DOHH2 (cell line): ENCODE measurements around the gene DNASE2.

Experiments
- H3F3A ChIP-seq: fragments of 200-600 bp; sonication (generic), shearing (Covaris generic); 2 replicates; pipeline ENCODE4 v1.6.0; 2016; ENCODE audit warnings: antibody characterized with exemption, mild to moderate bottlenecking; ENCODE audit not compliant: control insufficient read depth, insufficient read depth
- H3K27ac ChIP-seq: fragments of 200-600 bp; sonication (generic); 2 replicates; pipeline ENCODE4 v1.5.1; 2014; ENCODE audit warnings: low read depth, mild to moderate bottlenecking, low read length, moderate library complexity
- H3K27me3 ChIP-seq: fragments of 200-600 bp; sonication (generic); 2 replicates; pipeline ENCODE4 v1.6.1; 2014; ENCODE audit warnings: mild to moderate bottlenecking, low read length, mixed read lengths; ENCODE audit not compliant: control insufficient read depth
- H3K36me3 ChIP-seq: fragments of 200-600 bp; sonication (generic); 2 replicates; pipeline ENCODE4 v1.6.1; 2014; ENCODE audit warnings: mild to moderate bottlenecking, low read length, moderate library complexity, mixed read lengths; ENCODE audit not compliant: control insufficient read depth
- H3K4me1 ChIP-seq: fragments of 200-600 bp; sonication (generic); 2 replicates; pipeline ENCODE4 v1.6.1; 2014; ENCODE audit warnings: mild to moderate bottlenecking, low read length, mixed read lengths; ENCODE audit not compliant: control insufficient read depth
- H3K4me2 ChIP-seq: fragments of 200-600 bp; sonication (generic); 2 replicates; pipeline ENCODE4 v1.6.0; 2014; ENCODE audit warnings: mild to moderate bottlenecking, low read length, moderate library complexity
- H3K4me3 ChIP-seq: fragments of 200-600 bp; sonication (generic); 2 replicates; pipeline ENCODE4 v1.5.1; 2014; ENCODE audit warnings: mild to moderate bottlenecking, low read length, mixed read lengths
- H3K79me2 ChIP-seq: fragments of 200-600 bp; sonication (generic); 2 replicates; pipeline ENCODE4 v1.6.1; 2014; ENCODE audit warnings: mild to moderate bottlenecking, low read length, mixed read lengths; ENCODE audit not compliant: control insufficient read depth
- H3K9me2 ChIP-seq: fragments of 200-600 bp; sonication (generic); replicated peaks from 2 replicates; pipeline ENCODE4 v1.6.1; 2014; ENCODE audit warnings: mild to moderate bottlenecking, low read length, mixed read lengths; ENCODE audit not compliant: control insufficient read depth
- H3K9me3 ChIP-seq: fragments of 200-600 bp; sonication (generic); 2 replicates; pipeline ENCODE4 v1.6.1; 2014; ENCODE audit warnings: antibody characterized with exemption, low read length, mixed read lengths; ENCODE audit not compliant: control insufficient read depth, insufficient read depth
- H4K20me1 ChIP-seq: fragments of 200-600 bp; sonication (generic); 2 replicates; pipeline ENCODE4 v1.6.0; 2014; ENCODE audit warnings: low read depth, mild to moderate bottlenecking, antibody characterized with exemption, low read length, moderate library complexity; ENCODE audit not compliant: control insufficient read depth, insufficient read depth
- EZH2phosphoT487 ChIP-seq: fragments of 200-600 bp; sonication (generic); IDR thresholded peaks from 2 replicates; pipeline ENCODE4 v1.6.1; 2017; ENCODE audit warnings: borderline replicate concordance, mild to moderate bottlenecking, antibody characterized with exemption, low read length, moderate library complexity, mixed read lengths
- TF ChIP-seq, protein P1 (sequence below): fragments of 200-600 bp; sonication (generic); IDR thresholded peaks from one replicate; pipeline ENCODE4 v1.5.1; 2014; ENCODE audit warnings: antibody characterized with exemption, mild to moderate bottlenecking, low read depth, low read length; ENCODE audit not compliant: poor library complexity, severe bottlenecking

Gene DNASE2

DNA sequence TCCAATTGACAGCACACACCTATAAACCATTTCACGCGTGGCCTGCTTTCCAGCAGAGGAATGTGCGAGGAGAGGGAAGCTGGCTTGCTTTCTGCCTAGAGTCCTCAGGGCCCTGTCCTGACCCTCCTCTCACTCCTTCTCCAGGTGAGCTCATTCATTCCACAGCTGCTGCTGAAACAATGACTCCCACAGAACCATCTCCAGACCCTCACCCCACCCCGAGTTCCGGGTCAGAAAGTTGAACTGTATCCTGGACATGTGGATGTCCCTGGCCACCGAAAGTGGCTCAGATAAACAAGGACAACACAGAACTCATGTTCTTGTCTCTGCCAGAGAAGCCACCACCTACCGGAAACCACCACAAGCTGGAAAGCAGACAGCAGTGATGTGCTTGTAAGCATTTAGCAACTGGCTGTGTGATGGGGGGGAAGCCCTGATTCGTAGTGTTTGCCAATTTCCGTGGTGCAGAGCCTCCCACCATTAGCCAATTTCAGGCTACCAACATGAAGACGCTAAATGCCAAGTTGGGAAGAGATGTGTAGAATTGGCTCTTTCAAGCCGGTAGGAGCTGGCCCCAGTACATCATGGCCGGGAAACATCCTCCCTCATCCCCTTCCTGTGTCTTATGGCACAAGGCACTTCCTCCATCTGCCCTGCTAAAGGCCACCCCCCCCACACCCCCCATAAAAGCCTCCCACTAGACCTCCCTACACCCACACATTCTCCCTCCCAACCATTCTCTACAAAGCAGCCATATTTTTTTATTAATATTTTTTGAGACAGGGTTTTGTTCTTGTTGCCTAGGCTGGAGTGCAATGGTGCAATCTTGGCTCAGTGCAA lies 32.8 kb upstream of the DNASE2 start:
- Histone ChIP-seq H4K20me1 (no peaks in the 10 kb centered on the region), H3K27me3 (no peaks in the 10 kb centered on the region), H3K27ac (no peak overlapping the region), H3K9me3 (no peaks in the 10 kb centered on the region), H3K36me3 (no peaks in the 10 kb centered on the region), H3F3A (no peaks in the 10 kb centered on the region), H3K4me3 (no peak overlapping the region), H3K4me2 (no peak overlapping the region), H3K9me2 (no peaks in the 10 kb centered on the region), H3K79me2 (no peaks in the 10 kb centered on the region), H3K4me1 (peaks cover 5% of the 10 kb centered on the region)
- TF ChIP-seq, protein P1, sequence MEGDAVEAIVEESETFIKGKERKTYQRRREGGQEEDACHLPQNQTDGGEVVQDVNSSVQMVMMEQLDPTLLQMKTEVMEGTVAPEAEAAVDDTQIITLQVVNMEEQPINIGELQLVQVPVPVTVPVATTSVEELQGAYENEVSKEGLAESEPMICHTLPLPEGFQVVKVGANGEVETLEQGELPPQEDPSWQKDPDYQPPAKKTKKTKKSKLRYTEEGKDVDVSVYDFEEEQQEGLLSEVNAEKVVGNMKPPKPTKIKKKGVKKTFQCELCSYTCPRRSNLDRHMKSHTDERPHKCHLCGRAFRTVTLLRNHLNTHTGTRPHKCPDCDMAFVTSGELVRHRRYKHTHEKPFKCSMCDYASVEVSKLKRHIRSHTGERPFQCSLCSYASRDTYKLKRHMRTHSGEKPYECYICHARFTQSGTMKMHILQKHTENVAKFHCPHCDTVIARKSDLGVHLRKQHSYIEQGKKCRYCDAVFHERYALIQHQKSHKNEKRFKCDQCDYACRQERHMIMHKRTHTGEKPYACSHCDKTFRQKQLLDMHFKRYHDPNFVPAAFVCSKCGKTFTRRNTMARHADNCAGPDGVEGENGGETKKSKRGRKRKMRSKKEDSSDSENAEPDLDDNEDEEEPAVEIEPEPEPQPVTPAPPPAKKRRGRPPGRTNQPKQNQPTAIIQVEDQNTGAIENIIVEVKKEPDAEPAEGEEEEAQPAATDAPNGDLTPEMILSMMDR: no peak
- no peak for TF ChIP-seq EZH2phosphoT487

DNA sequence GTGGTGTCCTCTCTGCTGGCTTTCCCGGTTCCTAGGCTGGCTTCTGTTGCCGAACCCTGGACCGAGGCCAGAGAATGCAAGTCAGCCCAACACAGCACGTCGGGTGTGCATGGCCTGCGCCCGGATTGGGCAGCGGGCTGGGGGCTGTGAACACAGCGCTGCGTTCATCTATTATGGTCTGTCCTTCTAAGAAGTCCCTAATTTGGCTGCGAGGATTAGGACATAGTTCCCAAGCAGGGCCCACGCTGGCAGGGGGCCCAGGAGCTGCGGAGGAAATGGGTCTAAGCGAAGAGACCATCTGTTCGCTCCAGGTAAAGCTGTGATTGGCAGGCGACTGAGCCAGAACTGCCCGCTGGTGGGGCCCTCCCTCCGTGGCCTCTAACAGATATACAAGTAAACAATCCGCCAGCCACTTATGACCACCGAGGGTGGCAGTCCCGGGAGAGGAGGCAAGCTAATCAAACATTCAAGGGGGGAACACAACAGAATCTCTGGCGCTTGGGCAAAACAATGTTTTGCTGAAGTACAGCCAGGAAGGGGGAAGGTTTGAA lies 31.8 kb upstream of the DNASE2 start:
- Histone ChIP-seq H3K79me2 (no peaks in the 10 kb centered on the region), H3K4me3 (no peak overlapping the region), H3F3A (no peaks in the 10 kb centered on the region), H3K36me3 (no peaks in the 10 kb centered on the region), H3K4me2 (no peak overlapping the region), H4K20me1 (no peaks in the 10 kb centered on the region), H3K9me3 (no peaks in the 10 kb centered on the region), H3K4me1 (no peaks in the 10 kb centered on the region), H3K27ac (no peak overlapping the region), H3K27me3 (no peaks in the 10 kb centered on the region), H3K9me2 (no peaks in the 10 kb centered on the region)
- TF ChIP-seq EZH2phosphoT487: no peak
- TF ChIP-seq, protein P1: no peak

DNA sequence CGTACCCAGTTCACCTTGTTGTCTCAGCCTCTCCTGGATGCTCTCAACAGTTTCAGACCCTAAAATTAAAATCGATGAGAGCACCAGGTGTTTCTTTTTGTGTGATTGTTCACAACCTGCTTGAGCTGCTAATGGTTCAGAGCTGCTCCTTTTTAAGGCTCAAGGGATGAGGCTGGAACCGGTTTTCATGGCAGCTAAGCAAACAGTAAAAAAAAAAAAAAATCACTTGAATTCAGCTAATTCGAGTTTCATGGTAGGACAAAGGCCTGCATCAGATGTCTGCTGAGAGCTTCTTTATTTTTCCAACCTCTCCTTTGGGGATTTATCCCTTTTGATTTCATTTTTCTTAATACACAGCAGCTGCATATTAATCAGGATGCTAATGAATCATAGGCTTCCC lies 31.3 kb upstream of the DNASE2 start:
- TF ChIP-seq EZH2phosphoT487: no peak
- TF ChIP-seq, protein P1: no peak
- Histone ChIP-seq H3K4me2 (no peak overlapping the region), H3K4me1 (no peaks in the 10 kb centered on the region), H3K9me3 (no peaks in the 10 kb centered on the region), H3K27ac (no peak overlapping the region), H3K9me2 (no peaks in the 10 kb centered on the region), H3K27me3 (no peaks in the 10 kb centered on the region), H3F3A (no peaks in the 10 kb centered on the region), H4K20me1 (no peaks in the 10 kb centered on the region), H3K4me3 (no peak overlapping the region), H3K36me3 (no peaks in the 10 kb centered on the region), H3K79me2 (no peaks in the 10 kb centered on the region)
